GM18508 (cell line): ENCODE results near the gene CACNA1D.
A peak's percentile ranks its signal among the peaks of the same experiment; 100 is the strongest.
"Not testable (repeated sequence)": the region's sequence is repeated elsewhere in the genome, so short reads cannot be mapped to it uniquely, and the experiment has no call there.

Source experiments
- ATAC-seq: cut with Tn5 transposase; IDR thresholded peaks from one replicate; pipeline ENCODE4 v1.9.1; 2021; ENCODE audit warnings: moderate number of reproducible peaks; ENCODE audit not compliant: insufficient read depth, unreplicated experiment

The CACNA1D gene

GRCh38 chr3:53643757-53644156 lies 149.3 kb downstream of the CACNA1D start:
- ATAC-seq = no peak

GRCh38 chr3:53645754-53646153 lies 151.3 kb downstream of the CACNA1D start:
- no peak for ATAC-seq

- ATAC-seq = no peak
Measured at GRCh38 chr3:53646723-53647122, 152.3 kb downstream of the CACNA1D start.

GRCh38 chr3:53649816-53650215 lies 155.4 kb downstream of the CACNA1D start:
- no peak for ATAC-seq

- peak; percentile 58 for ATAC-seq
Measured at GRCh38 chr3:53650424-53650823, 156.0 kb downstream of the CACNA1D start.

GRCh38 chr3:53650928-53651661 lies 156.7 kb downstream of the CACNA1D start:
- ATAC-seq = no peak

- no peak for ATAC-seq
Measured at GRCh38 chr3:53651927-53652326, 157.5 kb downstream of the CACNA1D start.

GRCh38 chr3:53657651-53658050 lies 163.2 kb downstream of the CACNA1D start:
- ATAC-seq = no peak

GRCh38 chr3:53658613-53659193 lies 164.3 kb downstream of the CACNA1D start:
- no peak for ATAC-seq

- no peak for ATAC-seq
Measured at GRCh38 chr3:53659996-53660395, 165.6 kb downstream of the CACNA1D start.

GRCh38 chr3:53661480-53661879 lies 167.1 kb downstream of the CACNA1D start:
- no peak for ATAC-seq

- ATAC-seq = not testable (repeated sequence)
Measured at GRCh38 chr3:53664812-53665211, 170.4 kb downstream of the CACNA1D start.

- no peak for ATAC-seq
Measured at GRCh38 chr3:53665608-53666425, 171.4 kb downstream of the CACNA1D start.

GRCh38 chr3:53668872-53669271 lies 174.5 kb downstream of the CACNA1D start:
- ATAC-seq = no peak

GRCh38 chr3:53670721-53671120 lies 176.3 kb downstream of the CACNA1D start:
- no peak for ATAC-seq

GRCh38 chr3:53671192-53671960 lies 177.0 kb downstream of the CACNA1D start:
- ATAC-seq = no peak

- no peak for ATAC-seq
Measured at GRCh38 chr3:53671961-53672299, 177.5 kb downstream of the CACNA1D start.

- no peak for ATAC-seq
Measured at GRCh38 chr3:53672981-53673380, 178.6 kb downstream of the CACNA1D start.

- no peak for ATAC-seq
Measured at GRCh38 chr3:53673722-53674350, 179.4 kb downstream of the CACNA1D start.

GRCh38 chr3:53674582-53674981 lies 180.2 kb downstream of the CACNA1D start:
- no peak for ATAC-seq
